Nephron progenitor cell (in vitro differentiated cells): Measurements from ENCODE around the gene CEP250.
"Not testable (repeated sequence)": the region's sequence is repeated elsewhere in the genome, so short reads cannot be mapped to it uniquely, and the experiment has no call there.

Source experiments
- DNase-seq: peaks from one replicate; pipeline ENCODE4 v3.0.0; 2021
- H3K27ac Mint-ChIP-seq: 2 replicates; pipeline ENCODE4 v1.8.0; 2021; ENCODE audit warnings: mild to moderate bottlenecking, moderate library complexity, mixed read lengths
- H3K27me3 Mint-ChIP-seq: 2 replicates; pipeline ENCODE4 v1.8.0; 2021; ENCODE audit warnings: mild to moderate bottlenecking, low read depth, mixed read lengths; ENCODE audit not compliant: poor library complexity
- H3K36me3 Mint-ChIP-seq: 2 replicates; pipeline ENCODE4 v1.8.0; 2021; ENCODE audit warnings: low read depth, mixed read lengths
- H3K4me1 Mint-ChIP-seq: 2 replicates; pipeline ENCODE4 v1.8.0; 2021; ENCODE audit warnings: mixed read lengths
- H3K4me3 Mint-ChIP-seq: 2 replicates; pipeline ENCODE4 v1.8.0; 2021; ENCODE audit warnings: mild to moderate bottlenecking, moderate library complexity, mixed read lengths
- H3K9me3 Mint-ChIP-seq: 2 replicates; pipeline ENCODE4 v1.8.0; 2021; ENCODE audit warnings: mild to moderate bottlenecking, moderate library complexity, mixed read lengths
- TF ChIP-seq, protein P1 (sequence below): fragments of 200-600 bp; sonication (generic); IDR thresholded peaks from 2 replicates; pipeline ENCODE4 v1.5.0; 2021; ENCODE audit warnings: antibody characterized with exemption

The CEP250 gene

DNA sequence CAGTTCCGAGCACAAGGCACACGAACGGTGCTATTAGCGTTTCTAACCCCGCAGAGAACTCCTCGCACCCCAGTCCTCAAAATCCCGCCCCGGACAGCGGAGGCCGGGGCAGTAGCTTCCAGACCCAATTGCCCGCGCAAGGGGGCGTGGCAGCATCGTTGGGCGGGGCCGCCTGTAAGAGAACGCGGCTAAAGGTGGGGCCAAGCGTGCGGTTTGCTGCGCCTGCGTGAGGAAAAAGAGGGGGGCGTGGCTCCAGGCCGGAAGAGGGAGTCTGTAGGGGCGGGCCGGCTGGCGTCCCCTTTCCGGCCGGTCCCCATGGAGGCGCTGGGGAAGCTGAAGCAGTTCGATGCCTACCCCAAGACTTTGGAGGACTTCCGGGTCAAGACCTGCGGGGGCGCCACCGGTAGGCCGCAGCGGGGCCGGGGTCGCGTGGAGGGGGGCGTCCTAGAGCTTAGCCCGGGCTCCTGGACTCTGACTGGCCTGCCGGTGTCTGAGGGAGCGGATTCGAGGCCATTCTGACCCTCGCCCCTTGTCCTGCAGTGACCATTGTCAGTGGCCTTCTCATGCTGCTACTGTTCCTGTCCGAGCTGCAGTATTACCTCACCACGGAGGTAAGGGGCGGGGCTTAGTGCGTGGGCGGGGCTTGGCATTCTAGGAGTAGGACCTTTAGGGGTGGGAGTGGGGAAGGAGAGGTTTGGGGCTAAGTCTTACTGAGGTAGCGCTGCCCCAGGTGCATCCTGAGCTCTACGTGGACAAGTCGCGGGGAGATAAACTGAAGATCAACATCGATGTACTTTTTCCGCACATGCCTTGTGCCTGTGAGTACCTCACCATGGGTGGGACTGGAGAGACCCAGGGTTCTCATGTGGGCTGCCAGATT, 86.6 kb downstream of the CEP250 start, which contains the start of gene ERGIC3:
TSS of gene ERGIC3 (plus strand) at position 296 of the 880 bp plus-strand sequence. CDS start at position 316, 20 bp downstream.
- TF ChIP-seq, protein P1, sequence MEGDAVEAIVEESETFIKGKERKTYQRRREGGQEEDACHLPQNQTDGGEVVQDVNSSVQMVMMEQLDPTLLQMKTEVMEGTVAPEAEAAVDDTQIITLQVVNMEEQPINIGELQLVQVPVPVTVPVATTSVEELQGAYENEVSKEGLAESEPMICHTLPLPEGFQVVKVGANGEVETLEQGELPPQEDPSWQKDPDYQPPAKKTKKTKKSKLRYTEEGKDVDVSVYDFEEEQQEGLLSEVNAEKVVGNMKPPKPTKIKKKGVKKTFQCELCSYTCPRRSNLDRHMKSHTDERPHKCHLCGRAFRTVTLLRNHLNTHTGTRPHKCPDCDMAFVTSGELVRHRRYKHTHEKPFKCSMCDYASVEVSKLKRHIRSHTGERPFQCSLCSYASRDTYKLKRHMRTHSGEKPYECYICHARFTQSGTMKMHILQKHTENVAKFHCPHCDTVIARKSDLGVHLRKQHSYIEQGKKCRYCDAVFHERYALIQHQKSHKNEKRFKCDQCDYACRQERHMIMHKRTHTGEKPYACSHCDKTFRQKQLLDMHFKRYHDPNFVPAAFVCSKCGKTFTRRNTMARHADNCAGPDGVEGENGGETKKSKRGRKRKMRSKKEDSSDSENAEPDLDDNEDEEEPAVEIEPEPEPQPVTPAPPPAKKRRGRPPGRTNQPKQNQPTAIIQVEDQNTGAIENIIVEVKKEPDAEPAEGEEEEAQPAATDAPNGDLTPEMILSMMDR: no peak
- peaks cover 2% of the 10 kb centered on the region for H3K27me3 Mint-ChIP-seq
- peaks cover 14% of the 10 kb centered on the region for H3K36me3 Mint-ChIP-seq
- no peaks in the 10 kb centered on the region for H3K9me3 Mint-ChIP-seq
- peak within 1 kb of the TSS; percentile 90 for H3K4me3 Mint-ChIP-seq
- DNase-seq: peak; percentile 100
- H3K27ac Mint-ChIP-seq: peak within 1 kb of the TSS; percentile 91
- H3K4me1 Mint-ChIP-seq: peaks cover 35% of the 10 kb centered on the region

DNA sequence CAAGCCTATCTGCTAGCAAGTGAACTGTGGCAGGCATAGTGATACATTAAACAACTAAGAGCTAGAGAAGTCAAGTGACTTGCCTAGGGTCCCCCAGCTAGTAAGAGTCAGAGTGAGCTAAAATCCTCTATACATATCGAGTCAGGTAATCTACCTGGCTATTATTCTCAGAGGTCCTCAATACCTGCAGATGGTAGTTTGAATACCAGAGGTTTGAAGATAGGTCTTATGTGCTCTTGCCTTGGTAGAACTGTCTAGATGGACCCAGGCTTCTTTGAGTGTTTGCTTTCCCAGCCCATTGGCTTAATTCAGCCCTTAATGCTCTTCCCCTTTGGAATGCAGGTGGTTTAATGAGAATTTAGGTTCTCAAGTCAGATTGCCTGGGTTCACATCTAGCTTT, 87.6 kb downstream of the CEP250 start:
- Mint-ChIP-seq H3K27me3 (peaks cover 2% of the 10 kb centered on the region), H3K36me3 (peaks cover 14% of the 10 kb centered on the region), H3K27ac (peak overlapping the region; percentile 91), H3K4me3 (peak overlapping the region; percentile 90), H3K4me1 (peaks cover 35% of the 10 kb centered on the region), H3K9me3 (no peaks in the 10 kb centered on the region)
- TF ChIP-seq, protein P1: no peak
- DNase-seq: no peak

DNA sequence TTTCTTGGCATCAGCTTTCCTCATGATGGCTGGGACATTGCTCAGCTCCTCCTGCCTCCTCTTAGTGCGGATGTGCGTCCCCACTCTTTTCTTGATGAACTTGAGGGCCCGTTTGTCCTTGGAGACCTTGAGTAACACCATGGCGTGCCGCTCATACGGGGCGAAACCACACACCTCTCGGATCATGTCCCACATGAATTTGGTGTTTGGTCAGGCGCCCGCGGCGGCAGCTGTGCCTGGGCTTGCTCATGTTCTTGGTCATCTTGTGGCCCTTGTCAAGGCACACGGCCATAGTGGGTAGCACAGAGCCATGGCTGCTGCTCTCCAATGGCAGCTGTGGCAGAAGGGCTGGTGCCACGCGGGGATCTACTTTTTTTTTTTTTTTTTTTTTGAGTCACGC, 89.0 kb downstream of the CEP250 start:
- Mint-ChIP-seq H3K36me3 (peaks cover 23% of the 10 kb centered on the region), H3K9me3 (no peaks in the 10 kb centered on the region), H3K27me3 (peaks cover 2% of the 10 kb centered on the region), H3K4me3 (no peak overlapping the region), H3K27ac (no peak overlapping the region), H3K4me1 (peaks cover 35% of the 10 kb centered on the region)
- DNase-seq: no peak
- TF ChIP-seq, protein P1: no peak

DNA sequence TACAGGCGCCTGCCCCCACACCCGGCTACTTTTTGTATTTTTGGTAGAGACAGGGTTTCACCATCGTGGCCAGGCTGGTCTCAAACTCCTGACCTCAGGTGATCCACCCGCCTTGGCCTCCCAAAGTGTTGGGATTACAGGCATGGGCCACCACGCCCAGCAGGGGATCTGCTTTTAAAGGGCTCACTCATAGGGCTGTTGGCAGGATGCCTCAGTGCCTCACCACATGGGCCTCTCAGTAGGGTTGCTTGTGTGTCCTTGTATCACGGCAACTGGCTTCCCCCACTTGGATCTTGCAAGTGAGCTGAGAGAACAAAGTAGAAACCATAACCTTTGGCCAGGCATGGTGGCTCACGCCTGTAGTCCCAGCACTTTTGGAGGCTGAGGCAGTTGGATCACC, 89.5 kb downstream of the CEP250 start:
- peaks cover 26% of the 10 kb centered on the region for H3K36me3 Mint-ChIP-seq
- DNase-seq, H3K27ac Mint-ChIP-seq, H3K9me3 Mint-ChIP-seq, H3K4me3 Mint-ChIP-seq, H3K27me3 Mint-ChIP-seq: not testable (repeated sequence)
- peaks cover 31% of the 10 kb centered on the region for H3K4me1 Mint-ChIP-seq

DNA sequence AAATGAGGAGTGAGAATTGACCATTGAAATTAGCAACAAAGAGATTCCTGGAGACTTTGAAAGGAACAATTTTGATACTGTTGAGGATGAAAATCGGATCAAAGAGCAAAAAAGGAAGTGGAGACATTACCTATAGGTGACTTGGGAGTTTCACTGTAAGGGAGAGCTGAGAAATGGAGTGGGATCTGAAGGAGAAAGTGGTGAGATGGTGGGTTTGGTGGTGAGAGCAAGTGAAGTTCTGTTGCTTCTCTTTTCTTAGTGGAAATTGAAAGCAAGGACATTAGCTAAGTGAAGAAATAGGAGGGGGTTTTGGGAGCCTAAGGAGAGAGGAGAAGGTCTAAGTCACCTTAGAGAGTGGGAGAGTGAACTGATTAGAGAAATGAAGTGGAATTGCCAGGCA, 90.7 kb downstream of the CEP250 start:
- Mint-ChIP-seq H3K4me1 (peaks cover 25% of the 10 kb centered on the region), H3K4me3 (no peak overlapping the region), H3K9me3 (no peaks in the 10 kb centered on the region), H3K36me3 (peaks cover 29% of the 10 kb centered on the region), H3K27me3 (no peaks in the 10 kb centered on the region), H3K27ac (no peak overlapping the region)
- no peak for DNase-seq
- TF ChIP-seq, protein P1: no peak

DNA sequence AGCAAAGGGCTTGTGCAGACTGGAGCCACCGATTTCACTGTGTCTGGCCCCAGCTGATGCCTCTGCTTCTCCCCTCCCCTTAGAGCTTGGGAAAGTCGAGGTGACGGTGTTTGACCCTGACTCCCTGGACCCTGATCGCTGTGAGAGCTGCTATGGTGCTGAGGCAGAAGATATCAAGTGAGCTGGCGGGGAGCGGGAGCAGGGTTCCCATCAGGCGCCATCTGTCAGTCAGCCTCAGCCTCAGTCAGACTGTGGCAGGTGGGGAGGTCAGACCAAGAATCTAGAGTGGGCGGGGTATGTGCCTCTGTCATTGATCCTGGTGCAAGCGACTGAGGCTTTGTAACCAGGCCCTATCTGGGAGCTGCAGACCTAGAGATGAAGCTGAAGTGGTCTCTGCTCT, 91.9 kb downstream of the CEP250 start:
- H3K36me3 Mint-ChIP-seq: peaks cover 29% of the 10 kb centered on the region
- no peak overlapping the region for H3K4me3 Mint-ChIP-seq
- no peaks in the 10 kb centered on the region for H3K27me3 Mint-ChIP-seq
- DNase-seq: no peak
- H3K4me1 Mint-ChIP-seq: peaks cover 17% of the 10 kb centered on the region
- H3K9me3 Mint-ChIP-seq: no peaks in the 10 kb centered on the region
- TF ChIP-seq, protein P1: no peak
- no peak overlapping the region for H3K27ac Mint-ChIP-seq
